HG02642 (cell line): ENCODE results near the gene CEP126.

ENCODE experiments used
- ATAC-seq: cut with Tn5 transposase; IDR thresholded peaks from one replicate; pipeline ENCODE4 v1.9.1; 2021; ENCODE audit warnings: mild to moderate bottlenecking; ENCODE audit not compliant: unreplicated experiment, poor library complexity

Gene CEP126

DNA sequence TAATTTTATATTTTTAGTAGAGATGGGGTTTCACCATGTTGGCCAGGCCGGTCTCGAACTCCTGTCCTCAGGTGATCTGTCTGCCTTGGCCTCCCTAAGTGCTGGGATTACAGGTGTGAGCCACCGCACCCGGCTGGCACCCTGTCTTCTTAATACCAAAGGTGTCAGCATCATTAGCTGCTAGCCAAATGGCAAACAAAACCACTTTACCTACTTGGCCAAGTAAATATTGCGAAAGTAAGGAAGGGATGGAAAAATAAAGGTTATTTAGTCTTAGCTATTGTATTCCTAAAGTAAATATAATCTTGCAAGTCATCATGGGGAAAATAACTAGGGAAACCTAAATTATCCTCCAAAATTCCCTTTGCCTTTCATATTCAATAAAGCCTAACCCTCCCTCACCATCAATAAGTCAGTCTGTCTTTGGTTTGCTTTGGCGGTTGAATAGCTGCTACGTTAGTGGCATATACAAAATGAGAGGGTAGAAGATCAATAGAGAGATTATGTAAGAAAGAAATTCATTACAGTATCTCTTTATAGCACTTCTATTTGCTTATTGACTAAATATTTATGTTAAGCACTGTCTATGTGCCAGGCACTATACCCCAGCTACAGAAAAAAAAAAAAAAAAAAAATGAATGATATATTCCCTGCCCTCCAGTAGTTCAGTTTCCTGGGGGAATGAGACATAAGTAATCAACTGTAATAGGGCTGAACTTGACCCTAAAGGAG lies 92.2 kb downstream of the CEP126 start:
- ATAC-seq: no peak

DNA sequence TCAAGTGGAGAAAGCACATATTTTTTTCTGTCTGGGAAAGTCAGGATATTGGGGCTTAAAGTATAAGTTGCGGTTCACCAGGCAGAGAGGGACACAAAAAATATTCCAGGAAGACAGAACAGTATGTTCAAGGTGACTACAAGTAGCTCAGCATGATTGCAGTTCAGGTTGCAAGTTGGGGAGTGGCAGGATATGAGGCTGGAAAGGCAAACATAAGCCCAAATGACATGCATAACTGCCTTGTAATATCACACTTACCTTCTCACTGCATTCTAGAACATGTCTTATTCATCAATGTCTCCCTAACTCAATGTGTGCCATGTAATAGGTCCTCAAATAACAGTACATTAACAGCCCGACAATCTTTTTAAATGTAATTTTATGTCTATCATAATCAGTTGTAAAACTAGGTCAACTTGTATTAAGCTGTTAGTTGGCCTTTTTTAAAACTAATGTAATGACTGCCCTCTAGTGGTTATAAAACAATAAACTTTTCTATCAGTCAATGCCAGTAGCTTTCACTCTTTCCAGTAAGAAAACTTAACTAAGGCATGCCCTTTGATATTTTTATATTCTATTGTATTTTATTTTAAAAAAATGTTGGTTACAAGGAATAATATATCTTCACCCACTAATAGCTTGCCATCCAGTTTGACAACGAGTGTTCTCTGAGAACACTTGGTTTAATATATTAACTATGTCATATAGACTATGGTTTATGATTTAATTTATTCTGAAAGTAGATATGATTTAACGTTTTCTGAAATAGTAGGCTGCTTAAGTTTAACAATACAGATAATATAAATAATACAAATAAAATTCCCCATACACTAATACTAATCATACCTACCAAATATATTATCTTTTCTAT lies 93.0 kb downstream of the CEP126 start:
- ATAC-seq: peak; percentile 63

DNA sequence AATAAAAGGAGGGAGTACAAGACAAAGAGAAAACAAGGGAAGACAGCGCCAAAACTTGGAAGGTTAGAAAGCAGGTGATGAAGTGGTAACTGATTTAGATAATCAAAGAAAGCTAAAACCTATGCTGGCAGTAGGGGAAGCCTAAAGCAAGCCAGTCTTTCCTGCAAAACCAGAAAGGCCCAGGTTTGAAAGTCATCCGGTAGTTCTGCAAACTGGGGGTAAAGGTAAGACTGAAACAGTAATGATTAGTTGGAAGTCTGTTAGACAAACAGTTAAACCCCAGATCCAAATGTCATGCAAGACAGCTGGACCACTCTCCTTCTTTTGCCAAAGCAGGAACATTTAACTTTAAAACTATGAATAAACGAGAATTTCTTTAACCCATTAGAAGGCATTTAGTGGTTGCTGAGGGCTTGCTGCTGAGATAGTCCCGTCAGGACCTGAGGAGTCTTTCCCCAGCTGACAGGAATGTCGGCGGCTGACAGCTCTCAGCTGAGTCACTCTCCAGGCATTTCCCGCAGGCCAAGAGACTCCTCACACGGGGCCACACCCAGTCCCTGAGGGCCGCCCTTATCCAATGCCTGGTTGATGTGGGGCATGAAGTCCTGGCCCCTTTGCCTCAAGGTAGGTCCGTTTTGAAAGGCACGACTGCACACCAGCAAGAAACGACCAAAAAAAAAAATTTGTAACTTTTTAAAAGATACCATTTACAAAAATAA lies 96.1 kb downstream of the CEP126 start:
- ATAC-seq: no peak

DNA sequence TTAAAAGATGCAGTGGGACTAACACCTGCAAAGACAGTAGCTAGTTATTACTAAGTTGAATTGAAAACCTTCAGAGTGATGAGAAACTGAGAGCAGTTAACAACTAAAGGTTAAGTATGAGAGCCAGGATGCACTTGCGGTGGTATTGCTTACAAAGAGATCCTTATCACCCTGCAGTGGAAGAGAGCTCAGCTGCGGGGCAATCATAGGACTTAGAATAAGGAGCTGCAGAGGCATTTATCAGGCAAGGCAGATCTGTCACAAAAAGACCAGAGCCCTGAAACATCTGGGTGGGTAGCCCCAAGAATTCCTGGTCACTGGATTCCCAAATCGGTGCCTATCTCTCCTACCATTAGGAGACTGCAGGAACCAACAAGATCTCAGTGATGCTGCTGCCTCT lies 98.1 kb downstream of the CEP126 start:
- ATAC-seq: no peak

DNA sequence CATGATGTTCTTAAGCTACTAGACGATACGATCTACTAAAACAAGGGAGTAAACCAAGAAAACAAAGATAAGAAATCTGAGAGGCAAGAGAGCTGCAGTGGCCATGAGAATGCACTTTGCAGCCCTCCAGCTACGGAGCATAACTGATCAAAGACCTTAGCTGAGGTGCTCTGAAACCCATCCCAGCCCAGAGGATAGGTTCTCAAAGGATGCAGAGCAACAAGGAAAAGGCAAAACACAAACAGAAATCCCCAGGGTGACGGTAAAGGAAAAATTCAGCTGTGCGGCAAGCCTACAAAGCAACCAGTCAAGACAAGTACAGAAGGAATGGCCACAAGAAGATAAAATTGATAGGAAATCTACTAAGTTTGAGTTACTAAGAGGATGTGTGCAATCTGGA lies 99.9 kb downstream of the CEP126 start:
- no peak for ATAC-seq

DNA sequence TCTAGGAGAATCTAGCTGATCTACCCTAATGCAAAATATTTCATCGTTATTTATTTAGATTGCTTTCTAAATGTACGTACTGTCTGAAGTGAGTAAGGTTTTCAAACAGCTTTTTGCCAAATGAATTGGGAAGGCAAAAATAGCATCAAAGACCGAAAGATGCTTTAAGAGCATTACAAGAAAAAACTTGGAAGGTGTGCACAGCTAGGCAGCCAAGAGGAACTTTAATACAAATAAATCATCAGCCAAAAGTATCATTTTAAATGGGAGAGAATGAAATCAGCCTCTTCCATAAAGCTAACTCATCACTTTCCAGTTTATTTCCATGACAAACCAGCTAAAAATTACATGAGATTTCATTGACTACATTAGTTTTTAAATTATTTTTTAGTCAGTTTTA lies 102.2 kb downstream of the CEP126 start:
- ATAC-seq: no peak

DNA sequence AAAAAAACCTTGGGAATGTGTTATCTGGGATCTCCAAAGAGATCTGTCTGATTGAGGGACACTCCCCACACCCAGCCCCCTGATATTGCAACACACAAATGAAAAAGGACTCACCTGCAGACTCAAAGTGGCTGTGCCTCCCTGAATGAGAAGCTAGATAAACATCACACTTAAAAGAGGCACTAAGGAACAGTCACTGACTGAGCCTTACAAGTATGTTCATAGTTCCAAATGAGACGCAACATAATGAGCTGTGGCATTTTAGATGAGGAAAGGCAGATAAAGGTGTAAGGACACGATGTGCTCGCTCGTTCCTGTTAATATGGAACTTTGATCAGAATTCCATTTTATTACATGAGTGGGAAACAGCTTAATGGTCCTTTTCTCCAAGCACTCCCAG lies 111.4 kb downstream of the CEP126 start:
- no peak for ATAC-seq

DNA sequence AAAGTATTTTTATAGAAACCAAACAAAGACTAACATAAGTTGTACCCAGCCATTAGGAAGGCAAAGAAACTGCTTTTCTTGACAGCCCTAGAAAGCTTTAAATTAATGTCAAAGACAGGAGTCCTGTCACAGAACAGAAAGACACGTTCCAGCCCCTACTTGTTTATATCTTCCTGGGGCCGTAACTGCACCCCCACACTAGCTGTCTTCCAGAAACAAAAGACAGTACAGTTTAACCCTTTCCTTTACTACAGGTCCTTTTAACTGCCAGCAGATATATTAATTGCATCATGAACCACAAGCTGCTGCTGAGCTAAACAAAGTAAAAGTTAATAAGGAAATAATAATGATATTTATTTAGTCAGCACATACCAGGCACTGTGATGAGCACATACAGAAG lies 112.1 kb downstream of the CEP126 start:
- no peak for ATAC-seq

DNA sequence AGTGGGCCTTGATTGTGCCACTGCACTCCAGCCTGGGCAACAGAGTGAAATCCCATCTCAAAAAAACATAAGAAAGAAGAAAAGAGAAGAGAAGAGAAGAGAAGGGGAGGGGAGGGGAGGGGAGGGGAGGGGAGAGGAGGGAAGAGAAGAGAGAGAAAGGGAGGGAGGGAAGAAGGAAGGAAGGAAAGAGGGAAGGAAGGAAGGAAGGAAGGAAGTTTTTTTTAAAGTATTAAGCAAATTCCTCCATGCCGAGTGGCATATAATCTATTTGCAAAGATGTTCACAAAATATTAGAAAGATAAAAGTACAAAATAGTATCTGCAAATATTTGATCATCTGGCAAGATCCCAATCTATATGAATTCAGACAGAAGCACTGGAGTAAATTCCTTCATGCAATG lies 121.9 kb downstream of the CEP126 start:
- ATAC-seq: no peak

DNA sequence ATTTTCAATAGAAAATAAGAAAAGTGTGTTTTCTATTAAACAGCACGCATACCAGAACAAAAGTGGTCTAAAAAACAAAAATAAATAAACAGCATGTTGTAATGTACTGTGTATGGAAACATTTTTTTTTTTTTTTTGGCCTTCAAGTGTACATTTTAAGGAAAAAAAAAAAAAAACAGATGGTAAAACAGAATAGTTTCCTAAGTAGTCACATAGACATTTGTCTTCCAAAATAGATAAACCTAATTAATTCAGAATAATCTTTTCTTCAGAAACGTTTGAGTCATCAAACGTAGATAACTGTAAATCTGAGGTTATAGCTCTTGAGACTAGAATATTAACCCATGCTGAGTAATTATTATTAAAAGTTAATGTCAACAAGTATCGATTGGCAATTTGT lies 132.0 kb downstream of the CEP126 start:
- no peak for ATAC-seq

DNA sequence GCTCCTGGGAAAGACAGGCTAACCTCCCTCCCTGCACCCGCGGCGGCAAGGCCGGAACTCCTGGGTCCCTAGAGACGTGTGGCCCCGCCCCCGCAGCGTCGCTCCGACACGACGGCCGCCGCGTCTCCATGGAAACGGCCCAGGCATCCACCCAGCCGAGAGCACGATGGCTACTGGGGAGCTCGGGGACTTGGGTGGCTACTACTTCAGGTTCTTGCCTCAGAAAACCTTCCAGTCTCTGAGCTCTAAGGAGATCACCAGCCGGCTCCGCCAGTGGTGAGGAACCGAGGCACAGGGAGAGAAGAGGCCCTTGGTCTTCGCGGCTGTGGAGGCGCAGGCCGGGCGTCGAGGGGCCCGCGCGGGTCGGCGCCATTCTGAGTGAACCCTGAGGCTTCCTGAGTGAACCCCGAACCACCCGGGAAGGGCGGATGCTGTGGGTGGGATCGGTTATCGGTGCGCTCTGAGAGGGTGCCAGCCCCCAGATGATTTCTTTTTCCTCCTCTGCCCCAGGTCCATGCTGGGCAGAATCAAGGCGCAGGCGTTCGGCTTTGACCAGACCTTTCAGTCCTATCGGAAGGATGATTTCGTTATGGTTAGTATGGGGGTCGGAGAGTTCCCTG lies 132.6 kb downstream of the CEP126 start, which contains the start of gene CFAP300:
Gene CFAP300, plus strand, starts transcription at position 133 of the 620 bp plus-strand sequence. Its CDS starts 34 bp downstream, at position 167.
- ATAC-seq: no peak
